Measurements from ENCODE around the gene M6PR.
"Not testable (repeated sequence)": the region's sequence is repeated elsewhere in the genome, so short reads cannot be mapped to it uniquely, and the experiment has no call there.

M6PR gene

GRCh38 chr12:8922544-8922943 is 26.9 kb downstream of the M6PR start:
- Histone ChIP-seq H3K9ac (ENCODE audit: low read depth, low read length, poor library complexity, severe bottlenecking) (no peak overlapping the region), H2AFZ (ENCODE audit: low read length) (no peak overlapping the region), H3K9me2 (replicated peaks; ENCODE audit: low read depth, low read length) (no peaks in the 10 kb centered on the region), H3F3A (ENCODE audit: low read depth) (no peaks in the 10 kb centered on the region), H3K27me3 (ENCODE audit: insufficient read depth, low read length, poor library complexity, severe bottlenecking) (no peaks in the 10 kb centered on the region), H3K36me3 (ENCODE audit: insufficient read depth, low read length) (peaks cover 13% of the 10 kb centered on the region; the same call in 1 of the 2 replicates), H4K20me1 (ENCODE audit: insufficient read depth, low read length, poor library complexity, severe bottlenecking) (no peaks in the 10 kb centered on the region), H3K4me1 (ENCODE audit: insufficient read depth, low read length, poor library complexity, severe bottlenecking) (no peaks in the 10 kb centered on the region), H3K4me2 (ENCODE audit: low read depth, low read length, poor library complexity, severe bottlenecking) (no peak overlapping the region), H3K9me3 (ENCODE audit: insufficient read depth, low read depth, low read length) (no peaks in the 10 kb centered on the region), H3K79me2 (ENCODE audit: insufficient read depth, low read length) (no peaks in the 10 kb centered on the region), H3K4me3 (ENCODE audit: low read length, poor library complexity, severe bottlenecking) (no peak overlapping the region)
- no peak for TF ChIP-seq EZH2phosphoT487 (IDR thresholded peaks at IDR 0.05; ENCODE audit: borderline replicate concordance)
- TF ChIP-seq, protein P1, sequence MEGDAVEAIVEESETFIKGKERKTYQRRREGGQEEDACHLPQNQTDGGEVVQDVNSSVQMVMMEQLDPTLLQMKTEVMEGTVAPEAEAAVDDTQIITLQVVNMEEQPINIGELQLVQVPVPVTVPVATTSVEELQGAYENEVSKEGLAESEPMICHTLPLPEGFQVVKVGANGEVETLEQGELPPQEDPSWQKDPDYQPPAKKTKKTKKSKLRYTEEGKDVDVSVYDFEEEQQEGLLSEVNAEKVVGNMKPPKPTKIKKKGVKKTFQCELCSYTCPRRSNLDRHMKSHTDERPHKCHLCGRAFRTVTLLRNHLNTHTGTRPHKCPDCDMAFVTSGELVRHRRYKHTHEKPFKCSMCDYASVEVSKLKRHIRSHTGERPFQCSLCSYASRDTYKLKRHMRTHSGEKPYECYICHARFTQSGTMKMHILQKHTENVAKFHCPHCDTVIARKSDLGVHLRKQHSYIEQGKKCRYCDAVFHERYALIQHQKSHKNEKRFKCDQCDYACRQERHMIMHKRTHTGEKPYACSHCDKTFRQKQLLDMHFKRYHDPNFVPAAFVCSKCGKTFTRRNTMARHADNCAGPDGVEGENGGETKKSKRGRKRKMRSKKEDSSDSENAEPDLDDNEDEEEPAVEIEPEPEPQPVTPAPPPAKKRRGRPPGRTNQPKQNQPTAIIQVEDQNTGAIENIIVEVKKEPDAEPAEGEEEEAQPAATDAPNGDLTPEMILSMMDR (conservative IDR thresholded peaks at IDR 0.05; ENCODE audit: low read length), result 0 out of 2 replicates have a peak, but pooled peaks have one; percentile 19

DNA sequence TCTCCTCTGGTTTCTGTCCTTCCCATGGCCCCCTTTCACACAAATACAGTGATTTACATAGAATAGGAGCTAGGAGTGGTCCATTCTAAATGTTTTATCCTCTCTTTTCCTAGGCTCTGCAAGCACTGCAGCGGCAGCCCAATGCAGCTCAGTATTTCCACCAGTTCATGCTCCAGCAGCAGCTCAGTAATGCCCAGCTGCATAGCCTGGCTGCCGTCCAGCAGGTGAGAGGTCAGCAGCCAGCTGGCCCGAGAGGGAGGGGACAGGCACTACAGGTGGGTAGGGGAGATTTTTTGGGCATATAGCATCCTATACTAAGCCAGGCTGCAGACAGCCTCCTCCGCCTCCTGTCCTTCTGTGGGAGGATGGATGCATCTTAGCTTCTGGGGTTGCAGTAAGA is 29.8 kb downstream of the M6PR start:
- not testable (repeated sequence) for H3K9me3 ChIP-seq (ENCODE audit: insufficient read depth, low read depth, low read length); H3K9ac ChIP-seq (ENCODE audit: low read depth, low read length, poor library complexity, severe bottlenecking); H3F3A ChIP-seq (ENCODE audit: low read depth); H3K4me2 ChIP-seq (ENCODE audit: low read depth, low read length, poor library complexity, severe bottlenecking); H2AFZ ChIP-seq (ENCODE audit: low read length); H3K4me3 ChIP-seq (ENCODE audit: low read length, poor library complexity, severe bottlenecking); H3K27me3 ChIP-seq (ENCODE audit: insufficient read depth, low read length, poor library complexity, severe bottlenecking); H3K36me3 ChIP-seq (ENCODE audit: insufficient read depth, low read length); H3K9me2 ChIP-seq (replicated peaks; ENCODE audit: low read depth, low read length); H4K20me1 ChIP-seq (ENCODE audit: insufficient read depth, low read length, poor library complexity, severe bottlenecking)
- Histone ChIP-seq H3K4me1 (ENCODE audit: insufficient read depth, low read length, poor library complexity, severe bottlenecking) (peaks cover 26% of the 10 kb centered on the region), H3K79me2 (ENCODE audit: insufficient read depth, low read length) (peaks cover 22% of the 10 kb centered on the region)

GRCh38 chr12:8917751-8918150 is 31.7 kb downstream of the M6PR start:
- peaks cover 22% of the 10 kb centered on the region for H3K79me2 ChIP-seq (ENCODE audit: insufficient read depth, low read length)
- H3K9ac ChIP-seq (ENCODE audit: low read depth, low read length, poor library complexity, severe bottlenecking), result no peak overlapping the region
- TF ChIP-seq, protein P1 (conservative IDR thresholded peaks at IDR 0.05; ENCODE audit: low read length), result no peak
- no peak for TF ChIP-seq EZH2phosphoT487 (IDR thresholded peaks at IDR 0.05; ENCODE audit: borderline replicate concordance)
- H3K9me3 ChIP-seq (ENCODE audit: insufficient read depth, low read depth, low read length), result no peaks in the 10 kb centered on the region
- H3K4me1 ChIP-seq (ENCODE audit: insufficient read depth, low read length, poor library complexity, severe bottlenecking), result peaks cover 39% of the 10 kb centered on the region
- no peaks in the 10 kb centered on the region for H3K27me3 ChIP-seq (ENCODE audit: insufficient read depth, low read length, poor library complexity, severe bottlenecking)
- H3K4me3 ChIP-seq (ENCODE audit: low read length, poor library complexity, severe bottlenecking), result no peak overlapping the region
- H2AFZ ChIP-seq (ENCODE audit: low read length), result no peak overlapping the region
- H3K9me2 ChIP-seq (replicated peaks; ENCODE audit: low read depth, low read length), result no peaks in the 10 kb centered on the region
- H3F3A ChIP-seq (ENCODE audit: low read depth), result no peaks in the 10 kb centered on the region
- H3K36me3 ChIP-seq (ENCODE audit: insufficient read depth, low read length), result peaks cover 3% of the 10 kb centered on the region; the same call in 1 of the 2 replicates
- peak overlapping the region; percentile 94 for H3K4me2 ChIP-seq (ENCODE audit: low read depth, low read length, poor library complexity, severe bottlenecking)
- H4K20me1 ChIP-seq (ENCODE audit: insufficient read depth, low read length, poor library complexity, severe bottlenecking), result peaks cover 4% of the 10 kb centered on the region

DNA sequence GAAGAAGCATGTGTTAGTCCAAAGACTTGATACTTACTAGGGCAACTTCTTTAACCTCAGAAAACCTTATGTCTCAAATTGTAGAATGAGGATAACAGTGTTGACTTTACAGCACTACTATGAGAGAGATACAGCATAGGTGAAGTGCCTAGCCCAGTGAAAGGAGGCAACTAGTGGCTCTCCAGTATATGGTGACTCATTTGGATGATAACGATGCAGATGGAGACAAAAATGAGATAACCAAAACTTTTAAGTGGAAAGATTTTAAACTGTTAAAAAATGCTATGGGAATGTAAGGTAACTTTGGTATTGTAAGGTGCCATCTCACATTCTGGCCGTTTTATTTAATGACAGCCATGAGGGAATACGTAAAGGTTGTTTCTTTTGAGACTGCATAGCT is 32.4 kb downstream of the M6PR start:
- Histone ChIP-seq H3K9me2 (replicated peaks; ENCODE audit: low read depth, low read length) (no peaks in the 10 kb centered on the region), H3K9me3 (ENCODE audit: insufficient read depth, low read depth, low read length) (no peaks in the 10 kb centered on the region), H3K4me1 (ENCODE audit: insufficient read depth, low read length, poor library complexity, severe bottlenecking) (peaks cover 41% of the 10 kb centered on the region), H3F3A (ENCODE audit: low read depth) (no peaks in the 10 kb centered on the region), H3K9ac (ENCODE audit: low read depth, low read length, poor library complexity, severe bottlenecking) (peak overlapping the region; percentile 78), H4K20me1 (ENCODE audit: insufficient read depth, low read length, poor library complexity, severe bottlenecking) (peaks cover 4% of the 10 kb centered on the region), H3K79me2 (ENCODE audit: insufficient read depth, low read length) (peaks cover 22% of the 10 kb centered on the region), H3K36me3 (ENCODE audit: insufficient read depth, low read length) (no peaks in the 10 kb centered on the region; the same call in 1 of the 2 replicates), H2AFZ (ENCODE audit: low read length) (no peak overlapping the region), H3K27me3 (ENCODE audit: insufficient read depth, low read length, poor library complexity, severe bottlenecking) (no peaks in the 10 kb centered on the region), H3K4me2 (ENCODE audit: low read depth, low read length, poor library complexity, severe bottlenecking) (peak overlapping the region; percentile 94), H3K4me3 (ENCODE audit: low read length, poor library complexity, severe bottlenecking) (peak overlapping the region; percentile 95)
- TF ChIP-seq, protein P1 (conservative IDR thresholded peaks at IDR 0.05; ENCODE audit: low read length), result no peak
- TF ChIP-seq EZH2phosphoT487 (IDR thresholded peaks at IDR 0.05; ENCODE audit: borderline replicate concordance), result no peak
